CD4-positive, CD25-positive, alpha-beta regulatory T cell (primary cell): Measurements from ENCODE around the gene CFAP299. TPM values are rescaled to one million over a fixed set of nuclear protein-coding genes. Genes with fewer than 3 reads are reported as not detected.
"Not testable (repeated sequence)": the region's sequence is repeated elsewhere in the genome, so short reads cannot be mapped to it uniquely, and the experiment has no call there.

Experiments used
- ATAC-seq, 2 donors: fragments of 150-1000 bp; cut with Tn5 transposase; one replicate each; pipeline ENCODE4 v1.10.0; 2021; ENCODE audit warnings: low read depth in 2 of 2, moderate number of reproducible peaks in 2 of 2, moderate library complexity in 1 of 2
- DNase-seq, 3 donors: peaks; one replicate each; pipeline versions ENCODE4 v3.0.0 to v3.0.0-alpha.2; 2012 to 2022; ENCODE audit warnings: mixed read lengths in 1 of 3
- H3K27ac ChIP-seq: one replicate; pipeline ENCODE4 v1.7.0; 2013; ENCODE audit warnings: mild to moderate bottlenecking, low read length; ENCODE audit not compliant: insufficient read depth, poor library complexity, severe bottlenecking
- H3K27me3 ChIP-seq: one replicate; pipeline ENCODE4 v1.7.0; 2013; ENCODE audit warnings: low read length; ENCODE audit not compliant: control insufficient read depth, insufficient read depth
- H3K36me3 ChIP-seq: one replicate; pipeline ENCODE4 v1.7.0; 2013; ENCODE audit warnings: mild to moderate bottlenecking, low read length, moderate library complexity; ENCODE audit not compliant: control insufficient read depth, insufficient read depth
- H3K4me1 ChIP-seq: 2 replicates; pipeline ENCODE4 v1.7.0; 2013; ENCODE audit warnings: mild to moderate bottlenecking, low read length; ENCODE audit not compliant: insufficient read depth, control insufficient read depth, poor library complexity, severe bottlenecking
- H3K4me3 ChIP-seq: one replicate; pipeline ENCODE4 v1.7.0; 2013; ENCODE audit warnings: low read depth, mild to moderate bottlenecking, low read length, moderate library complexity
- H3K9me3 ChIP-seq, 2 experiments: 1 replicate in 1 of 2; 2 replicates in 1 of 2; pipeline ENCODE4 v1.7.0; 2013; ENCODE audit warnings: low read length in 2 of 2, mild to moderate bottlenecking in 1 of 2, moderate library complexity in 1 of 2; ENCODE audit not compliant: control insufficient read depth in 2 of 2
- H3K27ac Mint-ChIP-seq, 3 donors: one replicate each; pipeline ENCODE4 v1.8.0; 2020 to 2022; ENCODE audit warnings: mild to moderate bottlenecking in 3 of 3, mixed read lengths in 3 of 3, moderate library complexity in 2 of 3
- H3K27me3 Mint-ChIP-seq: one replicate; pipeline ENCODE4 v1.8.0; 2022; ENCODE audit warnings: mild to moderate bottlenecking, mixed read lengths
- H3K36me3 Mint-ChIP-seq: one replicate; pipeline ENCODE4 v1.8.0; 2020; ENCODE audit warnings: mixed read lengths
- H3K4me1 Mint-ChIP-seq, 4 donors: one replicate each; pipeline ENCODE4 v1.8.0; 2020 to 2022; ENCODE audit warnings: mixed read lengths in 4 of 4, mild to moderate bottlenecking in 1 of 4
- H3K4me3 Mint-ChIP-seq, 4 donors: one replicate each; pipeline ENCODE4 v1.8.0; 2020 to 2022; ENCODE audit warnings: mild to moderate bottlenecking in 4 of 4, mixed read lengths in 4 of 4, moderate library complexity in 3 of 4
- H3K9me3 Mint-ChIP-seq, 7 donors: one replicate each; pipeline ENCODE4 v1.8.0; 2020 to 2022; ENCODE audit warnings: mixed read lengths in 7 of 7, mild to moderate bottlenecking in 3 of 7, moderate library complexity in 2 of 7
- polyA plus RNA-seq, 4 donors: library from polyadenylated mRNA; unstranded; fragments of 300-500 nt; fragmentation: Illumina TruSeq; gene quantifications; one replicate each; pipeline ENCODE4 v1.2.3, GENCODE V29; 2021
- total RNA-seq: library from RNA; stranded (reverse); gene quantifications from one replicate; pipeline ENCODE4 v1.2.3, GENCODE V29; 2022

CFAP299 gene
- total and polyA plus RNA-seq, 5 donors from 2014 or later, result not detected

GRCh38 chr4:80331693-80332092, 3.8 kb upstream of the CFAP299 start:
- H3K4me3 Mint-ChIP-seq, result no peak overlapping the region

DNA sequence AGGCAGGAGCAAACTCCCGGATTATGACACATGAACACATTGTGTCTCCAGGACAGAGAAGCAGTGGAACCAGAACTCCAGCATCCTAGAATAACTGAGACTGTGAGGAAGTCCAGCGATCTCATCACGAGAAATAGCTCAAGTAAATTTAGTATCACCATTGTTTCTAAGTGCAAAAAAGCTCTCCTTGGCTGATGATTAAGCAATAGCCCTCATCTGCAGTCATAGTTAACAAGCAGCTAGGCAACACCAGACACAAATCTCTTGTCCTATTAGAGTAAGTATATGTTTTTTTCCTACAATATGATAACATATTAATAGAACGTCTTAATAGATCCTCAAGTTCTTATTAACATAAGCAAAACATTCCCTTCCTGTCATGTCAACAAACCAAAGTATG, 2.4 kb upstream of the CFAP299 start:
- no peak overlapping the region for H3K4me3 Mint-ChIP-seq
- H3K27ac ChIP-seq, result no peak overlapping the region
- H3K36me3 Mint-ChIP-seq, result no peaks in the 10 kb centered on the region
- no peaks in the 10 kb centered on the region for H3K9me3 ChIP-seq
- no peak for ATAC-seq
- peaks cover 30% of the 10 kb centered on the region for H3K27me3 Mint-ChIP-seq
- H3K4me1 ChIP-seq, result peaks cover 10% of the 10 kb centered on the region
- H3K9me3 Mint-ChIP-seq, result peaks cover 0 to 4% (median 0%) of the 10 kb centered on the region in 7 donors
- no peak for DNase-seq
- peaks cover 0 to 13% (median 11%) of the 10 kb centered on the region in 4 donors for H3K4me1 Mint-ChIP-seq
- H3K27me3 ChIP-seq, result peaks cover 33% of the 10 kb centered on the region
- no peak overlapping the region for H3K4me3 ChIP-seq
- no peaks in the 10 kb centered on the region for H3K36me3 ChIP-seq
- no peak overlapping the region for H3K27ac Mint-ChIP-seq

More at GRCh38 chr4:80331693-80332092, 3.8 kb upstream of the CFAP299 start:
- H3K9me3 Mint-ChIP-seq, result peaks cover 0 to 4% (median 0%) of the 10 kb centered on the region in 7 donors
- H3K27ac ChIP-seq, result no peak overlapping the region
- ATAC-seq (no peak), DNase-seq (no peak)
- H3K27me3 ChIP-seq, result peaks cover 32% of the 10 kb centered on the region
- H3K4me1 ChIP-seq, result peaks cover 10% of the 10 kb centered on the region
- H3K4me1 Mint-ChIP-seq, result peaks cover 0 to 13% (median 11%) of the 10 kb centered on the region in 4 donors
- H3K36me3 Mint-ChIP-seq, result no peaks in the 10 kb centered on the region
- H3K27ac Mint-ChIP-seq, result no peak overlapping the region
- no peak overlapping the region for H3K4me3 ChIP-seq
- H3K36me3 ChIP-seq, result no peaks in the 10 kb centered on the region
- peaks cover 21% of the 10 kb centered on the region for H3K27me3 Mint-ChIP-seq
- no peaks in the 10 kb centered on the region for H3K9me3 ChIP-seq

DNA sequence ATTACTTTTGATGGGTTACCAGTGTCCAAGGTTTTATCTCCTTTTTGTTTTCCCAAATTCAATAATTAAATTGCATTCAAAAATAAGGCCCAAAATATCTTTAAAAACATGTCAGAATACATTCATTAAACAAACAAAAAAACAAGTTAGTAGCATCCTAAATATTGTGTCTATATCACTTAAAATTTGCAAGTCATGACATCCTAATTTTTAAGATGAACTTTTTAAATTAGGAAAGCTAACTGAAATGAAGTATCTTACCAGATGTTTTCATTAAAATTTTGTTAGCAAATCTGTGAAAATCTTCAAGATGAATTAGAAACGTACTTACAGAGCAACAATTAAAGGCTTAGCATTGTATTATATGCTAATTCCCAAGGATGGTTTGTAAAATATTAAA, 962 bp upstream of the CFAP299 start:
- H3K27me3 Mint-ChIP-seq, result peaks cover 35% of the 10 kb centered on the region
- peaks cover 0 to 4% (median 0%) of the 10 kb centered on the region in 7 donors for H3K9me3 Mint-ChIP-seq
- H3K4me3 Mint-ChIP-seq, result no peak overlapping the region

GRCh38 chr4:80335226-80335553, 340 bp upstream of the CFAP299 start:
- Histone ChIP-seq H3K9me3 (no peaks in the 10 kb centered on the region), H3K36me3 (no peaks in the 10 kb centered on the region), H3K4me1 (peaks cover 10% of the 10 kb centered on the region), H3K27ac (no peak overlapping the region), H3K27me3 (peaks cover 35% of the 10 kb centered on the region), H3K4me3 (peak overlapping the region; percentile 42)
- Mint-ChIP-seq H3K4me1 (peaks cover 0 to 13% (median 11%) of the 10 kb centered on the region in 4 donors), H3K27ac (no peak overlapping the region), H3K27me3 (peaks cover 35% of the 10 kb centered on the region), H3K4me3 (peak overlapping the region in 3 of 4 donors; percentile 77 to 80 (median 77)), H3K9me3 (peaks cover 0 to 4% (median 0%) of the 10 kb centered on the region in 7 donors), H3K36me3 (no peaks in the 10 kb centered on the region)
- DNase-seq (no peak), ATAC-seq (no peak)

More for the DNA sequence above, 962 bp upstream of the CFAP299 start:
- Histone ChIP-seq H3K27me3 (peaks cover 35% of the 10 kb centered on the region), H3K4me1 (peaks cover 10% of the 10 kb centered on the region), H3K4me3 (no peak overlapping the region), H3K9me3 (no peaks in the 10 kb centered on the region), H3K36me3 (no peaks in the 10 kb centered on the region), H3K27ac (no peak overlapping the region)
- Mint-ChIP-seq H3K27ac (no peak overlapping the region), H3K36me3 (no peaks in the 10 kb centered on the region), H3K4me1 (peaks cover 0 to 13% (median 11%) of the 10 kb centered on the region in 4 donors)
- ATAC-seq (no peak), DNase-seq (no peak)

- no peak for DNase-seq
- Histone ChIP-seq H3K4me1 (peaks cover 10% of the 10 kb centered on the region), H3K27me3 (peaks cover 33% of the 10 kb centered on the region), H3K4me3 (no peak overlapping the region), H3K36me3 (no peaks in the 10 kb centered on the region), H3K27ac (no peak overlapping the region), H3K9me3 (no peaks in the 10 kb centered on the region)
- peak overlapping the region in 1 of 4 donors; percentile 77 for H3K4me3 Mint-ChIP-seq
- no peak for ATAC-seq
- no peak overlapping the region for H3K27ac Mint-ChIP-seq
- H3K36me3 Mint-ChIP-seq, result no peaks in the 10 kb centered on the region
- H3K4me1 Mint-ChIP-seq, result peaks cover 0 to 13% (median 11%) of the 10 kb centered on the region in 4 donors
- peaks cover 0 to 5% (median under 1%) of the 10 kb centered on the region in 7 donors for H3K9me3 Mint-ChIP-seq
- peaks cover 36% of the 10 kb centered on the region for H3K27me3 Mint-ChIP-seq
Measured at GRCh38 chr4:80336582-80336981, 1.1 kb downstream of the CFAP299 start.

DNA sequence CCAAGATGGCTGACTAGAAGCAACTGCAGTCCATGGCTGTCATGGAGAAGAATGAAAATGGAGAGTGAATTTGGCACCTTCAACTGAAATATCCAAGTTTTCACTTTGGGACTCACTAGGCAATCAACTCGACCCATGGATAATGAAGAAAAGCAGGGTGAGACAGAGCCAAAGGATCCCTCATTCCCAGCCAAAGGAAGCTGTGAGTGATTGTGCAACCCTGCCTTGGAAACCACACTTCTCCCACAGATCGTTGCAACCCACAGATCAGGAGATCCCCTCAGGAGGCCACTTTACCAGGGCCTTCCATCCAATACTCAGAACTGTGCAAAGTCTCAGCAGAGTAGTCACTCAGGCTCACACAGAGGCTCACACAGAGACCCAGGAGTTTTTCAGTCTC, 4.5 kb downstream of the CFAP299 start:
- Histone ChIP-seq H3K27me3 (peaks cover 13% of the 10 kb centered on the region), H3K9me3 (no peaks in the 10 kb centered on the region), H3K27ac (no peak overlapping the region), H3K36me3 (no peaks in the 10 kb centered on the region), H3K4me3 (no peak overlapping the region), H3K4me1 (peaks cover 10% of the 10 kb centered on the region)
- Mint-ChIP-seq H3K27me3 (peaks cover 51% of the 10 kb centered on the region), H3K9me3 (peaks cover 5 to 21% (median 13%) of the 10 kb centered on the region in 7 donors), H3K4me1 (peaks cover 0 to 20% (median 11%) of the 10 kb centered on the region in 4 donors), H3K27ac (no peak overlapping the region), H3K36me3 (no peaks in the 10 kb centered on the region), H3K4me3 (no peak overlapping the region)
- ATAC-seq (no peak), DNase-seq (no peak)

DNA sequence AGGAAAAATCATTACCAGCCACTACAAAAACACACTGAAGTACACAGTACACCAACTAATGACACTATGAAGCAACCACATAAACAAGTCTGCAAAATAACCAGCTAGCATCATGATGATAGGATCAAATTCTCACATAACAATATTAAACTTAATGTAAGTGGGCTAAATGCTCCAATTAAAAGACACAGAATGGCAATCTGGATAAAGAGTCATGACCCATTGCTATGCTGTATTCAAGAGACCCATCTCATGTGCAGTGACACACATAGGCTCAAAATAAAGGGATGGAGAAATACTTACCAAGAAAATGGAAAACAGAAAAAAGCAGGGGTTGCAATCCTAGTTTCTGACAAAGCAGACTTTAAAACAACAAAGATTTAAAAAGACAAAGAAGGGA, 7.2 kb downstream of the CFAP299 start:
- not testable (repeated sequence) for H3K4me1 Mint-ChIP-seq, H3K4me1 ChIP-seq, H3K4me3 ChIP-seq, H3K27ac ChIP-seq, H3K4me3 Mint-ChIP-seq, DNase-seq, H3K36me3 ChIP-seq, H3K27ac Mint-ChIP-seq, H3K9me3 ChIP-seq, H3K27me3 ChIP-seq, ATAC-seq, H3K36me3 Mint-ChIP-seq
- Mint-ChIP-seq H3K9me3 (peaks cover 5 to 21% (median 9%) of the 10 kb centered on the region in 7 donors), H3K27me3 (peaks cover 47% of the 10 kb centered on the region)

- peaks cover 7% of the 10 kb centered on the region for H3K27me3 ChIP-seq
- ATAC-seq, result no peak
- Mint-ChIP-seq H3K9me3 (peaks cover 5 to 21% (median 9%) of the 10 kb centered on the region in 7 donors), H3K4me1 (peaks cover 0 to 7% (median 0%) of the 10 kb centered on the region in 4 donors), H3K27ac (peak overlapping the region in 1 of 3 donors; percentile 15), H3K36me3 (no peaks in the 10 kb centered on the region), H3K4me3 (peak overlapping the region in 1 of 4 donors; percentile 13), H3K27me3 (peaks cover 48% of the 10 kb centered on the region)
- H3K9me3 ChIP-seq, result no peaks in the 10 kb centered on the region
- no peaks in the 10 kb centered on the region for H3K36me3 ChIP-seq
- DNase-seq, result peak in 1 of 3 donors; percentile 17
- H3K4me3 ChIP-seq, result no peak overlapping the region
- no peak overlapping the region for H3K27ac ChIP-seq
- no peaks in the 10 kb centered on the region for H3K4me1 ChIP-seq
Measured at GRCh38 chr4:80343887-80344286, 8.4 kb downstream of the CFAP299 start.
